SK-N-DZ (cell line): Measurements from ENCODE around the gene KCNIP3.
"Not testable (repeated sequence)": the region's sequence is repeated elsewhere in the genome, so short reads cannot be mapped to it uniquely, and the experiment has no call there.

Experiments used
- DNase-seq: peaks from one replicate; pipeline ENCODE4 v3.0.0-alpha.2; 2015; ENCODE audit warnings: low spot score

Gene KCNIP3

DNA sequence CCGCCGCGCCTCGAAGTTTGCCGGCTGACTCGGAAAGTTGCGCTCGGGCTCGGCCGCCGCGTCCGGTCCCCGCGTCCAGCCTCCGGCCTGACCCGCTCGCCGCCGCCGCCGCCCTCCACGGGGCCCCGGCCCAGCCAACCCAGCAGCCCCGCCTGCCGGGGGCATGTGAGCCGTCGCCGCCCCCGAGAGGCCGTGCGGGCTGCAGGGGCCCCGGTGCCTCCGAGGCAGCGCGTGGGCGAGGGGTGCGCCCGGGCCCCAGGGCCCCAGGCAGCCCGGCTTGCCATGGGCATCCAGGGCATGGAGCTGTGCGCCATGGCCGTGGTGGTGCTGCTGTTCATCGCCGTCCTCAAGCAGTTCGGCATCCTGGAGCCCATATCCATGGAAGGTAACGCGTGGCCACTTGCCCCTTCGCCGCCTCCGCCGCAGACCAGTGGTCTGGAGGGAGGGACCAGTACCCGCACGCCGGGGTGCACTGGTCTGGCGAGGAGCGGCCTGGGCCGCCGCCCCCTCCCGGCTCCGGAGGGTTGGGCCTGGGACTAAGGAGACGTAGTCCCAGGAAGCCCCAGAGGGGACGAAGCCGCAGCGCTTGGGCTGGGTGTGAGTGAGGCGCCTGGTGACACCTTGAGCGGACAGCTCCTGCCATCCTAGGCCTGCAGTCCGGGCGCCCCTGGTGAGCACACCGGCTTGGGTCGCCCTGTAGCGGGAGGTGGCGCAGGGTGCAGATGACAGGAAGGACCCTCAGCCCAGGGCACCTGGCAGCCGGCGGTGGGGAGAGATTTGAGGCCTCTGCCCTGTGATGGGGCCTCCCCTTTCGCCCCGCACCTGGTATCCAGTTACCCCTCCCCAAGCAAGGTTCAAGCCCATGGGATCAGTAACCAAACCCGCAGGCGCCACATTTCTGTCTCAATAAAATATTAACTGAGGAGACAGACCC, 49.9 kb downstream of the KCNIP3 start:
- DNase-seq, result no peak

DNA sequence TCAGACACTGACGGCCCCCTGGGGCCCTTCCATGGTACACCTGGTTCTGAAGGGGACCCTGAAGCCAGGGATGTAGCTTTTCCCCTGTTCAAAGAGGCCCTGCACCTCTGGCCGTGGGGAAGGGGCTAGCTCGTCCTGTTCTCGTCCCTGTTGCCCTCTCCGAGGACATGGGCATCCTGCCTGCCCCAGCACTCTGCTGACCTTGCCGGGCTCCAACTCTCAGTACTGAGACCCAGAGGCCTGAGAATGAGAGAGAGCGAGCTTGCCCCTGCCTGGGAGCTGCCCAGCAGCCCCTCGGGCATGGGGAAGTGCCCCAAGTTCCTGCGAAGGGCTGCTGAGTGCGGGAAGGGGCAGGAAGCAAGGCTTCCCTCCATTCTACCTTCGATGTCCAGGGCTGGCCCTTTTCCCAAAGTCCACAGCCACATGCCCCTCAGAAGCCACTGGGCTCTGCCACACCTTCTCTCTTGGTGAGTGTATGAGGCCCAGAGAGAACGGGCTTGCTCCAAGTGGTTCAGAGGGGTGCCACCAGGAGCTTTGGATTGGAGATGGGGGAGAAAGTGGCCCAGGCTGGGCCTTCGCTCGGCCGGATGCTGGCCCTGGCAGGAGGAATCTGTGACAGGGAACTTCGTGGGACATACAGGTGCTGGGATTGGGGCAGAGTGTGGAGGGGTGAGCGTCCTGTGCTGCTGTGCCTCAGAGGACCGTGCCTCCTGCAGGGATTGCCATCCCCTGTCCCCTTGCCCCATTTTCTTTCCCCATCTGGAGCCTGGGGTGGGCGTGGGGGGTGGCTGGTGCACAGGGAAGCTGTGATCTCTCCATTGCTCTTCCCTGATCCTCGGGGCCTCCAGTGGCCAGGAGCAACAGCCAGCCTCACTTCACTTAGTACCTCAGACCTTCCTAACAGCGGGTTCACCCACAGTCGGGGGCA, 50.8 kb downstream of the KCNIP3 start:
- DNase-seq, result no peak

DNA sequence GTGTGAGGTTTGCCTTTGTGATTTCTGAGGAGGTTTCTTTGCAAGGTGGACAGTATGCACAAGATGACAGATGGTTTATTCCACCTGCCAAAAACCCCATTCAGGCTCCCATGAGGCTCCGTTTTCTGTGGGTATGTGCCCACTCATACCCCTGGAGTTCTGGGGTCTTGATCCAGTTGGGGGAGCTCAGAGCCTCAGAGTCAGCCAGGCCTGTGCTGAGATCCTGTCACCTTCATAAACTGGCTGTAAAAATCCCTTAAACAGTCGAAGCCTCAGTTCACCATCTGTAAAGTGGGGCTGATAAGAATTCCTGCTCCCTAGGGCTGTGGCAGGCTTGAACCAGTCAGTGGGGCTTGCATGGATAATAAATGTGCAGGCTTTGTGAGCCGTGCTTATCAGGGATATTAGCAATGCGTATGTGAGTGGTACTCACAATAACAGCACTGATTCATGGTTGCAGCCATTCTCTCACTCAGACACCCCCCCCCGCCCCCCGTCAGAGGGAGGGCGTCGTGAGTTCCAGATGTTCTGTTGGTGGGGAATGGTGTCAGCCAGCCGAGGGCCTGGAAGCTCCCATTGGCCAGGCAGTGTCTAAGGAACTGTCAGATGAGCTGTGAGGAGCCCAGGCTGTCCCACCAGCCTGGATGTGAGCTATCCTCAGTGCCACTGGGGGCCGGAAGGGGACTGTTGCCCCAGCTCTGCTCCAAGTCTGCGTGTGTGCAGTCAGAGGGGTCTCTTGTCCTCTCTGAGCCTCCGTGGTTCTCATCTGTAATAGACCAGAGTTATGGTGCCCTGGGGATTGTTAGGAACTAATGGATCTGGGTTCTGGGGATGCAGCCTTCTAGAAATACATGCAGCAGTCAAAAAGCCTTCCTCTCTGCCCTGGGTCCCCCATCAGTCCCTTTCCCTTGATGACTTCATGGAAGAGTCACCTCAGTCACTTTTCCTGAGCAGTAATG, 51.7 kb downstream of the KCNIP3 start:
- DNase-seq, result no peak

DNA sequence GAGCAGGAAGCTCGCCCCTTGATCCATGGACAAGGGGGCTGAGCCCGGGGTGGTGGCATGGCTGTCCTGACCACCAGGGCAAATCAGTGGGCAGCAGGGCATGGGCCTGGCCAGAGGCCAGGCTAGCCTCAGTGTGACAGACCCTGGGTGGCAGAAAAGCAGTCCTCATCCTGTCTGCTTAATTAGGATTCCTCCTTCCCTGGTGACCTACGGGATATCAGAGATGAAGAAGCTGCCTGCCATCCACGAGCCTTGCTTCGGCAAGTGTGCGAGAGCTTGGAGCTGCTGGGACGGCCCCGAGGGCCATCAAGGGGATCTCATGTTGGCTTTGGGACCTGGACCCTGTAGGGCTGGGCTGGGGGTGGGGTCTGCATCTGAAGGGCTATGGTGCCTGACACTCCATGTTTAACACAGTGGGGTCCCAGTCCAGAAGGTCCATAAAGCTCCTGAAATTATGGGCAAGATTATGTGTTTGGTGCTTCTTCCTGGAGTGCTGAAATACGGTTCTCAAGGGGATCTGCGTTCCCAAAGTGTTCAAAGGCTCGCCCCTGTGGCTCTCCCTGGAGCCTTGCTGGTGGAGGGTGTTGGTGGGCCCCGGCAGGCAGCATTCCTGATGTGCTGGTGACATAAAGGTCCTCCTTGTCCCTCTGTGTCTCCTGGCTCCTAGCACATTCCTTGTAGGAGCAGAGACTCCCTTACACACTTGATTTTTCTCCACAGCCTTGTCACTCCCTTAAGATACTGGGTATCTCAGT, 52.6 kb downstream of the KCNIP3 start:
- DNase-seq, result no peak

DNA sequence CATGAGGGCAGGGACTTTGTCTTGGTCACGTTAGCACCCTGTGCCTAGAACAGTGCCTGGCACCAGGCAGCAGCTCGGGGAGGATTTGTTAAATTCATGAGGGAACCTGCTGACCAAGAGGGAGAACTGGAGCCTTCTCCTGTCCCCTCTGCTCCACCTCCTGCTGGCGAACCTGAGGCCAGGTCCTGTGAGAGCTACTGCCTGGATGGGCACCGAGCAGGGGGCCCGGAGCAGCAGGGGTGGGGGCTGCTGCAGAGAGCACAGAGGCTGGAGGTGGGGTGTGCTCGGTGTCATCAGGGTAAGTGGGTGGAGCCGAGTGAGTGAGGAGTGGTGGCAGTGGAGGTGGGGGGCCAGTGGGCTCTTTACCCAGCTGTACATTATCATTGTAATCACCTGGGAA, 53.2 kb downstream of the KCNIP3 start:
- no peak for DNase-seq

DNA sequence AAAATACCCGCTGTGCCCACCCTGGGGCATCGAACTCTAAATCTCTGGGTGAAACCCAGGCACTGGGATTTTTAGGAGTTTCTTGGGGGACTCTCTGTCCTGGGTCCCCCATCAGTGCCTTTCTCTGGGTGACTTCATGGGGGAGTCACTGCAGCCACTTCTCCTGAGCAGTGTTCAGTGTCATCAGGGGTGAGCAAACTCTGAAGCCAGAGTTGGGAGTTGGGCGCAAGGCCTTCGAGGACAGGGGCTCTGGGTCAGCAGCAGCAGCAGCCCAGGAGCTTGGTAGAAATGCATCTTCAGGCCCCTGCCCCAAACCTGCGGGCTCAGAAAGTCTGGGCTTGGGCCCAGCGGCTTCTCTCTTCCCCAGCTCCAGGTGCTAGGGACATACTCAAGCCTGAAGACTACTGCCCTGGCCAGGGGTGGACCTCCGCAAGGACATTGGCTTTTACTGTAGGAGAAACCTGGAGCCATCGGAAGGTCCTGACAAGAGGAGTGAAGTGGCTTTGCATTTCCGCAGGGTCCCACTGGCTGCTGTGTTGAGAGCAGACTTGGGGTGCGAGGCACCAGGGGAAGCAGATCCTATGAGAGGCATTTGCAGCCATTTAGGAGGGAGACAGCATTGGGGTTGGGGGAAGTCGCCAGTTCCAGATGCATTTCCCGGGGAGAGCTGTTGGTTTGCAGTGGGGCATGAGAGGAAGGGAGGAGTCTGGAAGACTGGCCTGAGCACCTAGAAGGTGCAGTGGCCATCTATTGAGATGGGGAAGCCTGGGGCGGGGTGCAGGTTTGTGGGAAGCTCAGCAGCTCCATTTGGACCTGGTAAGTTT, 53.8 kb downstream of the KCNIP3 start:
- no peak for DNase-seq

DNA sequence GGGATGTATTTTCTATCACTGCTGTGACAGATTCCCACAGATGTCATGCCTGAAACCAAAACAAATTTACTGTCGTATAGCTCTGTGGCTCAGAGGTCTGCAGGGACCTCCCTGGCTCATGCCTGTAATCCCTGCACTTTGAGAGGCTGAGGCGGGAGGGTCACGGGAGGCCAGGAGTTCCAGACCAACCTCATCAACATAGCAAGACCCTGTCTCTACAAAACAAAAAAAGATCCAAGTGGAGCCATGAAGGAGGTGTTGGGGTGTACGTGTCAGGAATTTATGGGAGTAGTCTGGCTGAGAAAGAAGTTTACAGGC, 54.4 kb downstream of the KCNIP3 start:
- DNase-seq, result no peak

DNA sequence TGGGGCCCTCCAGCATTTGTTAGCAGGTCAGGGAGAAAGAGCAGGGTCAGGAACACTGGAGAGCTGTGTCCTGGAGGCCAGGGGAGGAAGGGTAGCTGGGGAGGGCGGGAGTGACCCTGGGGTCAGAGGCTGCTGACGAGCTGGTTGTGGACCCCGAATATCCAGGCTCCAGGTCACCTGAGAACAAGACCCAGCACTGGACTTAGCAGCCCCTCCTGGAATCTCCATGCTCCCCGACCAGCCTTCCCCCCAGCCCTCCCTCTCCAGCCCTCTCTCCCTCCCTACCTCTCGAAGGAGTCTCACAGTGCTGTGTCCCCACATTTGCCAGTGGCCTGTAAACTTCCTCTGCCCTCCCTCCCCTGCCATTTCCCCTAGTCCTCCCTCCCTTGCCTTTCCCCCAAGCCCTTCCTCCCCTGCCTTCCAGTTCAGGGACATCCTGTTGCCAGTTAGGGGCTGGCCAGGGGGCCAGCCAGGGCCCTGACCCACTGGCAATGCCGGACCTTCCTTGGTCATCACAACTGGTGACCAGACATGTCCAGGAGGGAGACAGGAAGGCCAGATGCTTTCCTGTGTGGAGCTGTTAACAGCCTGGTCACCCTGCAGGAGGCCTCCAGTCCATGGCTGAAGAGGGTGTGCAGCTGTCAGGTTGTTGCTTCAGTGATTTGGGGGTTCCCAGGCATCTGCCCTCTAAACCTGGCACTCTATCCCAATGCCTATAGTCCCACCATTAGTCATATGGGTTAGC, 55.3 kb downstream of the KCNIP3 start:
- no peak for DNase-seq

DNA sequence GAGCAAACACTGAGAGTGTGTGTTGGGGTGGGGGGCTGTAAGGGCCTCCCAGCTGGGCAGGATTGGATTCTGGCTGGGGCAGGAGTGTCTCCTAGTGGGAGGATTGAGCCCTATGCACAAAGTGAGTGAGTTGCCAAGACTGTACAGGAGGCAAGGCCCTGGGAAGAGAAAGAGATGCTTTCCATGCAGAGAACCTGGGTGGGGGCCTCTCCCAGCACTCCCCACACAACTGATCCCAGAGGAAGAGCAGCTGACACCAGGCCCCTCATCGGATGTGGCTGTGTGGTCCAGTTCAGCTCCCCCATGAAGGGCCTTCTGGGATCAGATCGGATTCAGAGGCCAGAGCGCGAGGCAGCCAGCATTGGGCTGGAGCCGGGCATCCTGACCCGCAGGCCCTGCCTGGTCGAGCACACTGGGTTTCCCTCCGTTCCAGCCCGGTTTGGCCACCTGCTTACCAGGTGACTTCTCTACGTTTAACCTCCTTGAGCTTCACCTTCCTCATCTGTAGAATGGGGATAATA, 56.0 kb downstream of the KCNIP3 start:
- no peak for DNase-seq

DNA sequence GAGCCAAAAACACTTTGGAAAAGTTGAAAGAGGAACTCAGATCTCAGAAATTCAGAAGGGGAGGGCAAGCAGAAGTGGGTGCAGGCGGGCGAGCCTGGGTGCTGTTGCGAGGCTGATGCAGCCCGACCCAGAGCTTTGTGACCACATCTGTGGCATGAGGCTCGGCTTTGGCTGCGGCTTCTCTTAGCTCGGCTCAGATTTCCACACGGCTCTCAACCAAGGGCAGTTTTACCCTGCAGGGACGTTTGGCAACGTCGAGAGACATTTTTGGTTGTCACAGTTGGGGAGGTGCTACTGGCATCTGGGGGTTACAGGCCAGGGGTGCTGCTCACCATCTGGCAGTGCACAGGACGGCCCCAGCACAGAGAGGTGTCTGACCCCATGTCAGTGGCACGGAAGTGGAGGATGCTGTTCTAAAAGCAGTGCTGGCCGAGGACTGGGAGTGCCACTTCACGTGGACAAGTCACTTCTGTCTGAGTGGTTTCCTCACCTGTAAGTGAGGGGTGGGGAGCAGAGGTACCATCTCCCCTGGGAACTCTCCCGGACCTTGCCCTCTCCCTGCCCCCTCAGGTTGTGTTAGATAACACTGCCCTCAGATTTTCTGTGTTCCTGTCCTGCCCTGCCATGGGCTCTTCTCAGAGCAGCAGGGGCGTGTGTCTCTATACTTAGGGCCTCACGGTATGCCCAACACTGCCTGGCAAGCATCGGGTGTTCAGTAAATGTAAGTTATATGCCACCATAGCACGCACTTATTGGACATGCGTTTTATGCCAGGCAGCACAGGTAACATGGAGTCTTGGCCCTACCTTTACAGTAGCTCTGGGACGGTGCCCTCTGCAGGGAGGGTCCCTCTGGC, 56.7 kb downstream of the KCNIP3 start:
- no peak for DNase-seq

DNA sequence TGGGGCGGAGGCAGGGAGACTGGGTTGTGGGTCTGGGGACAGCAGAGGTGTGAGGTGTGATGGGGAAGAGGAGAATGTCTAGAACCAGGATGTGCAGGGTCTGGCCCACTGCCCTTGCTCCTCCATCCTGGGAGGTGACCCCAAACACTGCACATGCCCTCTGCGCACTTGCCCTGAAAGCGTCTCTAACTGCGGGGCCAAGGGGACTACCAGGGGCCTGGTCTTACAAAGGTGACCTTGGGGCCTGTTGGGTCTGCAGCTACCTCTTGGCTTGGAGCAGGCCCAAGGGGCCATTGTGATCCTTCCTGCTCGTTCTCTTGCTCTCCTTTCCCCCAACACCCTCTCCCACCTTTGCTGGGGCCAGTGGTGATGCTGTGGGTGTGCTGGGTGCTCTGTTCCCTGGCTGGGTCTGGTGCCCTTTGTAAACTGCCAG, 57.3 kb downstream of the KCNIP3 start:
- no peak for DNase-seq

DNA sequence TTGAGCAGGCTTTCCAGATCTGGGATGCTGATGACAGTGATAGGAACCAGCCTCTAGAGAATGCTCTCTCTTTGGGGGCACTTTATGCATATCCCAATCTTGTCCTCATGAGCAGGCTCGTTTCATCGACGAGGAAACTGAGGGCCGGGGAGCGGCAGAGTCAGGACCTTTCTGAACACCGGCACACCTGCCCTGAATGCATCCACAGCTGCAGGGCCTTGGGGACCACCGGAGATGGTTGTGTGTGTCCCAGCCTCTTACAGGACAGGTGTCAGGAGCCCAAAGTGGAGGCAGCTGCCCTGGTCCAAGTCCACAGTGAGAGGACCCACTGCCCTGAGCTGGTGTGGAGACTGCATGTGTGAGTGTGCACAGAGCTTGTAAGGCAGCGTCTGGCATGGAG, 57.8 kb downstream of the KCNIP3 start:
- DNase-seq, result no peak

DNA sequence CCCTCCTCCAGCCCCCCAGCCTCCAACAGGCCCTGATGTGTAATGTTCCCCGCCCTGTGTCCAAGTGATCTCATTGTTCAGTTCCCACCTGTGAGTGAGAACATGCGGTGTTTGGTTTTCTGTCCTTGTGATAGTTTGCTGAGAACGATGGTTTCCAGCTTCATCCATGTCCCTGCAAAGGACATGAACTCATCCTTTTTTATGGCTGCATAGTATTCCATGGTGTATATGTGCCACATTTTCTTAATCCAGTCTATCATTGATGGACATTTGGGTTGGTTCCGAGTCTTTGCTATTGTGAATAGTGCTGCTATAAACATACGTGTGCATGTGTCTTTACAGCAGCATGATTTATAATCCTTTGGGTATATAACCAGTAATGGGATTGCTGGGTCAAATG, 58.3 kb downstream of the KCNIP3 start:
- not testable (repeated sequence) for DNase-seq

DNA sequence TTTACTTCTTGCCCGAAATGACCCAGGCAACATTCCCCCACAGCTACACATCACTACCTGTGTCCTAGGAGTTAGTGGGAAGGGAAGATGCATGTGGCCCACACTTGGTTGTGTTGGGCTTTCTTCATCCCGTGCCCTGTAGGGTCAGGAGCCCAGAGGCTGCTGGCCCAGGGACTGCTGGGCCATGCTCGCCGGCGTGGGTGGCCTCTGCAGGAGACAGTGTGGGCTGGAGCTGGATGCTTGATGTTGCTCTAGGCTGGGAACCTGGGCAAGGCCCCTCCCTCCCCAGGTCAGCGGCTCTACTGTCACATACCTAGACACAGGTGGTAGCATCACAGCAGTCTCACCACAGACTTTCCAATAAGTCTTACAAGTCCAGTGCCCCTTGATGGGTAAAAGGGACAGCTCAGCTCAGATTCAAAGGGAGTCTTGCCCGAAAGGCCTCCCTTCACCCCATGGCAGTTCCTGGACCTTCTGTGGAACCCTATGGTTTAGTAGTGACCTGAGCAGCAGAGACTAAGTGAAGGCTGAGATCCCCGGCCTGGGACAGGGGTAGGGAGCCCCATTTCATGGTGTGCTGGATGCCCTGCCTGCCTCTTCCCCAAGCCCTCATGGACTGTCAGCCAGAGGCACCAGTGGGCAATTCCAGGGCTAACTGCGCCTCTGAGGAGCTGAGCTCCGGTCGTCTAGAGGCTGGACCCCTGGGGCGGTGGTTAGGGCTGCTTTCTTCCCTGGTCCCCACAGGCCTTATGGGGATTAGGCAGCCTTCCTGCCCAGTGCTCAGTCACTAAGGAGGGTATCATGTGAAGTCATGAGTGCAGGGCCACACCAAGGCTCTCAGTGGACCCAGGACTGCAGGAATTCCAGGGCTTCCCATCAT, 59.9 kb downstream of the KCNIP3 start:
- DNase-seq, result no peak

DNA sequence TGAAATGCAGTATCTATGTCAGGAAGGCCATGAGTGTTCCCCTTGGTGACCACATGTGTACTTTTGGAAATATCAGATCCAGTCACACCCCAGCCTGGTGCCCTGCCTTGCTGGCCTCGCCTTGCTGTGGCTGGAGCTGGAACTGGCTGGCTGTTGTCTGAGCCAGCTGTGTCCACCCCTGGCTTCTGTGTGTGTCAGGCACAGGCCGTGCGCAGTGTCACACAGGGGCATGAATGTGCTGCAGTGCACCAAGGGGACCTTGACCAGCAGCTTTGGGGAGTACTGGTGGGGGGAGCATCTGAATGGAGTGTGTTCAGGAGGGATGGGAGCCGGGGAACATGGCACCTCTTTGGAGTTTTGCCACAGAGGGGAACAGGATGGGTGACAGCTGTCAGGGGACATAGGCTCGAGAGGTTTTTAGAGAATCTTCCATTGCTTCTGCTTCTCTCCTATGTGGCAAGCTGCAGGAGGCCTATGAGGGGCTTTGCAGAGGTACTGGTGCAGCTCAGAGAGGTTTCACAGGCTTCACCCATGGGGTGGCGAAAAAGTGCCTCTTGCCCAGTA, 60.7 kb downstream of the KCNIP3 start:
- DNase-seq, result no peak

DNA sequence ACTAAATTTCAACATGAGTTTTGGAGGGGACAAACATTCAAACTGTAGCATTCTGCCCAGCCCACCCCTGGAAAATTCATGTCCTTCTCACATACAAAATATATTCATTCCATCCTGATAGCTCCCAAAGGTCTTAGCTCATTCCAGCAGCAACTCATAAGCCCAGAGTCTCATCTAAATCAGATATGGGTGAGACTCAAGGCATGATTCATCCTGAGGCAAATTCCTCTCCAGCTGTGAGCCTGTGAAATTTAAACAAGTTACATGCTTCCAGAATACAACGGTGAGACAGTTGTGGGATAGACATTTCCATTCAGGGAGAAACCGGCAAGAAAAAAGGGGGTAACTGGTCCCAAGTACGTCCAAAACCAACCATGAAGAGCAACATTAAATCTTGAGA, 61.9 kb downstream of the KCNIP3 start:
- DNase-seq, result no peak
